ENCODE results near the gene SAE1. TPM values are rescaled to one million over a fixed set of nuclear protein-coding genes. Genes with fewer than 3 reads are reported as not detected.
"Not testable (repeated sequence)": the region's sequence is repeated elsewhere in the genome, so short reads cannot be mapped to it uniquely, and the experiment has no call there.

The SAE1 gene
- total RNA-seq, 1 donor from 2014 or later, result 49.9 TPM

DNA sequence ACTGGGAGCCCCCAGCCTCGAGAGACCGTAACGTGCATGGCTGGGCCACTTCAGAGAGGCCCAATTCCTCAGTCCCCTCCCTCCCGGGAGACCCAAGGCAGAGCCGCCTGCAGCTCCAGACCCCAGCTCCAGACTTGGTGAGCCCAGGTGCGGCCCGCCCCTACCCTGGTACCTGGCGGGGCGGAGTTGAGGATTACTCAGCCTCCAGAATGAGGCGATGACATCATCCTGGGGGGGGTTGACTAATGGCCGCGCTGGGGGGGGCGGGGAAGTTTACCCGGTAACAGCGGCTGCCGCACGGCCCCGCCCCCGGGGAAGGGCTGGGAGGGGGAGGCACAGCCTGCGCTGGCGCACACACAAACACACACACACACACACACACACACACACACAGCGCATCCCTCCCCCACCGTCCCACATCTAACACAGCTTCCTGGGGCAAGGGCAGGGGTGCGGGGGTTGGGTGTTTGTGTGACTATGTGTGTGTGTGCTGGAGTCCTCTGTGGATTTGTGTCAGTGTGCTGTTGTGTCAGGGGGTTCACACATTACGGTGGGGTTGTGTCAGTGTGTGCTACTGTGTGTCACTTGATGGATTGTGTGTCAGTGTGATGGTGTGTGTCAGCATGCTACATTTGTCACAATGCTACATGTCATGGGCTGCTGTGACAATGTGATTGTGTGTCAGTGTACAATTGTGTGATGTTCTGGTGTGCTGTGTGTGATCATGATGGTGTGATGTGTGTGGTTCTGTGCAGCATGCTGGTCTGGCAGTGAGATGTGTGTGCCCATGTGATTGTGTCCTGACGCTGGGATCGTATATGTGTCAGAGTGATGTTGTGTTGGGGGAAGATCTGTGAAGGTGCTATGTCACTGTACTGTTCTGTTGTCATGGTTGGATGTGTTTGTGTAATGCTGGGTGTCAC is 110.6 kb downstream of the SAE1 start:
- DNase-seq (peak; percentile 83), ATAC-seq (peak; percentile 76 to 77)
- intact Hi-C loops (cut with DNase I), result no loop called here
- Histone ChIP-seq H3K36me3 (no peaks in the 10 kb centered on the region), H3K4me3 (no peak overlapping the region), H3K27ac (no peak overlapping the region), H3K9me3 (no peaks in the 10 kb centered on the region), H3K4me1 (peaks cover 41% of the 10 kb centered on the region), H3K27me3 (ENCODE audit: low read depth) (peaks cover 14% of the 10 kb centered on the region)
- TF ChIP-seq, protein P1, sequence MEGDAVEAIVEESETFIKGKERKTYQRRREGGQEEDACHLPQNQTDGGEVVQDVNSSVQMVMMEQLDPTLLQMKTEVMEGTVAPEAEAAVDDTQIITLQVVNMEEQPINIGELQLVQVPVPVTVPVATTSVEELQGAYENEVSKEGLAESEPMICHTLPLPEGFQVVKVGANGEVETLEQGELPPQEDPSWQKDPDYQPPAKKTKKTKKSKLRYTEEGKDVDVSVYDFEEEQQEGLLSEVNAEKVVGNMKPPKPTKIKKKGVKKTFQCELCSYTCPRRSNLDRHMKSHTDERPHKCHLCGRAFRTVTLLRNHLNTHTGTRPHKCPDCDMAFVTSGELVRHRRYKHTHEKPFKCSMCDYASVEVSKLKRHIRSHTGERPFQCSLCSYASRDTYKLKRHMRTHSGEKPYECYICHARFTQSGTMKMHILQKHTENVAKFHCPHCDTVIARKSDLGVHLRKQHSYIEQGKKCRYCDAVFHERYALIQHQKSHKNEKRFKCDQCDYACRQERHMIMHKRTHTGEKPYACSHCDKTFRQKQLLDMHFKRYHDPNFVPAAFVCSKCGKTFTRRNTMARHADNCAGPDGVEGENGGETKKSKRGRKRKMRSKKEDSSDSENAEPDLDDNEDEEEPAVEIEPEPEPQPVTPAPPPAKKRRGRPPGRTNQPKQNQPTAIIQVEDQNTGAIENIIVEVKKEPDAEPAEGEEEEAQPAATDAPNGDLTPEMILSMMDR (IDR thresholded peaks at IDR 0.05), result no peak

DNA sequence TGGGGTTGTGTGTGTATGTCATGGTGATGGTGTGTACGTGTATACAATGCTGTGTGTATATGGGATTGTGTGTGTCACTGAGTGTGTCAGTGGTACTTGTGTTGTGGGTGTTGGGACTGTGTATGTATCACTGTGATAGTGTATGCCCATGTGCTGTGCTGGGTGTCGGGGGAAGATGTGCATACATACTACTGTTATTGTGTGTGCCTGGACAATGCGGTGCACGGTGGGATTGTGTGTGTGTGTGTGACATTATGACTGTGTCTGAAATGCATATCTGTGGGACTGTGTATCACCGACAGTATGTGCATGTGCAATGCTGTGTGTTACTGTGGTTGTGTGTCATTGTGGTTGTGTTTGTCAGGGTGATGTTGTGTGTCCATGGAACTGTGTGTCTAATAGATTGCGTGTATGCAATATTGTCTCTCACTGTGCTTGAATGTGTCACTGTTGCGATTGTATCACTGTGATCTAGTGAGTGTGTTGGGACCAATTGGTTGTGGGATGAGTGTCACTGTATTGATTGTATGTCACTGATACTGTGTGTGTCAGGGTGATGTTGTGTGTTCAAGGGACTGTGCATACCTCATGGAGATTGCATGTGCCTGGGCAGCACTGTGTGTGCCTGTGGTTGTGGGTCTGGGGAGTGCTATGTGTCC is 111.4 kb downstream of the SAE1 start:
- Histone ChIP-seq H3K27me3 (ENCODE audit: low read depth) (peaks cover 14% of the 10 kb centered on the region), H3K9me3 (no peaks in the 10 kb centered on the region), H3K36me3 (no peaks in the 10 kb centered on the region), H3K27ac (no peak overlapping the region), H3K4me1 (peaks cover 41% of the 10 kb centered on the region), H3K4me3 (no peak overlapping the region)
- DNase-seq (no peak), ATAC-seq (no peak)
- TF ChIP-seq, protein P1 (IDR thresholded peaks at IDR 0.05), result no peak
- intact Hi-C loops (cut with DNase I), result no loop called here

DNA sequence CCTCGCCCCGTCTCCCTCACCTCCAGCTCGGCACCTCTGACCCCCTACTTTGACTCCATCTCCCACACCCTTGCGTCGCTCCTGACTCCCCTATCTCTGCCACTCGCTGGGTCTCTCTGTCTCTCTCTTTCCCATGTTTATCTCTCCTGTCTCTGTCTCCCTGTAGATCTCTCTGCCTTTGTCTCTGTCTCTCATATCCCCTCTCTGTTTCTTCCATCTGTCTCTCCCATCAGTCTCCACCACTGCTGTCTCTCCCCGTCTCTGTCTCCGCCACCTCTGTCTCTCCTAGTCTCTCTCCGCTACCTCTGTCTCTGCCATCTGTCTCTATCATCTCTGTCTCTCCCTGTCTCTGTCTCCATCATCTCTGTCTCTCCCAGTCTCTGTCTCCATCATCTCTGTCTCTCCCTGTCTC is 112.7 kb downstream of the SAE1 start:
- Histone ChIP-seq H3K27ac (peak overlapping the region; percentile 36), H3K9me3 (no peaks in the 10 kb centered on the region), H3K4me1 (peaks cover 49% of the 10 kb centered on the region), H3K36me3 (no peaks in the 10 kb centered on the region), H3K4me3 (peak overlapping the region; percentile 40), H3K27me3 (ENCODE audit: low read depth) (peaks cover 14% of the 10 kb centered on the region)
- TF ChIP-seq, protein P1 (IDR thresholded peaks at IDR 0.05), result no peak
- ATAC-seq, result no peak
- intact Hi-C loops (cut with DNase I), result no loop called here
- DNase-seq, result no peak

DNA sequence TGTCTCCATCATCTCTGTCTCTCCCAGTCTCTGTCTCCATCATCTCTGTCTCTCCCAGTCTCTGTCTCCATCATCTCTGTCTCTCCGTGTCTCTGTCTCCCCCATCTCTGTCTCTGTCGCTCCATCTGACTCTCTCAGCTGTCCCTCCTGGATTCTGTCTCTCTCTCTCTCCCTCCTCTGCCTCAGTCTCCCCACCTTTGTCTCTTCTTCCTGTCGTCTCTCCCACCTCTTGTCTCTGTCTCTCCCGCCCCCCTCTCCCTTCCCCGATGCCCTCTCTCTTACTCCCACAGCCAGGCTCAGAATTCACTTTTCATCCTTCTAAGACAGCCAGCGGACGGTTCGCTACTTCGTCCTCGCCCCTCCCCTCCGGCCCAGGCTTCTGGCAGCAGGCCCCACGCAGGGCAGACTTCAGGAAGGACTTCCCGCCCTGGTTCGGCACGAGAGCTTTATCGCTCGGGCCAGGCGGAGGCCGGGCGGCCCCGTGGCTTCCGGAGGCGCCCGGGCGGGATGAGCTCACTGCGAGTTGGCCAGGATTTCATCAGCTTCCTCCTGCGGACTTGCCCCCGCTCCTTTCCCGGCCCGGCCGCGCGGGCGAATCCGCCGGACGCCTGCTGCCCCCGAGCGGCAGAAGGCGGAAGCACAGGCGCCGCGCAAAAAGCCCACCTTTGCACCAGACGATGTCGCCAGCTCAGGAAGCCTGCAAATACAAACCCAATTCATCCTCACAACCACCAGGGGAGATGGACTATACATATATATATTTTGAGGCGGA is 113.3 kb downstream of the SAE1 start:
- H3K27ac ChIP-seq, result peak overlapping the region; percentile 61
- H3K27me3 ChIP-seq (ENCODE audit: low read depth), result peaks cover 14% of the 10 kb centered on the region
- no peaks in the 10 kb centered on the region for H3K9me3 ChIP-seq
- intact Hi-C loops (cut with DNase I), result no loop called here
- TF ChIP-seq, protein P1 (IDR thresholded peaks at IDR 0.05), result peak; percentile 99
- DNase-seq (peak; percentile 94), ATAC-seq (peak; percentile 92 to 93)
- H3K4me3 ChIP-seq, result peak overlapping the region; percentile 40
- H3K36me3 ChIP-seq, result no peaks in the 10 kb centered on the region
- peaks cover 49% of the 10 kb centered on the region for H3K4me1 ChIP-seq

DNA sequence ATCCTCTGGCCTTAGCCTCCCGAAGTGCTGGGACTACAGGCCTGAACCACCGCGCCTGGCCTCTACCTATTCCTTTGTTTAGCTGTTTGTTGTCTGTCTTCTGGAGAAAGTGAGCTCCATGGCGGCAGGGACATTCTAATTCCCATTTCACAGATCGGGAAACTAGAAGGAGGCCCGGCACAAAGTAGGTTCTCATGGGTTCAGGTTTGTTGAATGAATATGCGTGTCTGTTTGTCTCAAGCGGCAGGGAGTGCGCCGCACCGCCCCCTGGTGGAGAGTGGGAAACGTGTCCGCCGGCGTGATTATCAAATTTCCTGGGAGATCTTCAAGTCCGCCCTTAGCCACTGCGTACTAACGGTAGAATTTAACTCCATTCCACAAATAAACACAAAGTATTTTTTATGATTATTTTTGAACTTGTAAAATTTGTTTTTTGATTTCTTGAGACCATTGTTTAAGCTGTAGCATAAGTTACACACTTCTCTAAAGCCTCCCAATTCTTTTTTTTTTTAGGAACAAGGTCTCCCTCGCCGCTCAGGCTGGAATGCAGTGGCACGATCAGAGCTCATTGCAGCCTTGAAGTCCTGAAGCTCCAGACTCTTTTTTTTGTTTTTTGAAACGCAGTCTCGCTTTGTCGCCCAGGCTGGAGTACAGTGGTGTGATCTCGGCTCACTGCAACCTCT is 116.8 kb downstream of the SAE1 start:
- DNase-seq, result peak; percentile 87
- Histone ChIP-seq H3K27me3 (ENCODE audit: low read depth) (no peaks in the 10 kb centered on the region), H3K4me1 (peaks cover 30% of the 10 kb centered on the region), H3K4me3 (no peak overlapping the region), H3K9me3 (no peaks in the 10 kb centered on the region), H3K27ac (no peak overlapping the region), H3K36me3 (no peaks in the 10 kb centered on the region)
- intact Hi-C loops (cut with DNase I), result no loop called here
- TF ChIP-seq, protein P1 (IDR thresholded peaks at IDR 0.05), result peak; percentile 94
- peak; percentile 25 to 53 for ATAC-seq

DNA sequence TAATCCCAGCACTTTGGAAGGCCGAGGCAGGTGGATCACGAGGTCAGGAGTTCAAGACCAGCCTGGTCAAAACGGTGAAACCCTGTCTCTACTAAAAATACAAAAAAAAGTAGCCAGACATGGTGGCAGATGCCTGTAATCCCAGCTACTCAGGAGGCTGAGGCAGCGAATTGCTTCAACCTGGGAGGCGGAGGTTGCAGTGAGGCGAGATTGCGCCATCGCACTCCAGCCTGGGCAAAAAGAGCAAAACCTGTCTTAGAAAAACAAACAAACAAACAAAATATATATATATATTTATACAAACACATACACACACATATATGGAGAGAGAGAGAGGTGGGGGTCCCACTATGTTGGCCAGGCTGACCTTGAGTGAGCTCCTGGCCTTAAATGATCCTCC is 122.4 kb downstream of the SAE1 start:
- ATAC-seq; H3K9me3 ChIP-seq; H3K27ac ChIP-seq; H3K27me3 ChIP-seq (ENCODE audit: low read depth); H3K36me3 ChIP-seq; DNase-seq; H3K4me3 ChIP-seq; intact Hi-C loops (cut with DNase I): not testable (repeated sequence)
- H3K4me1 ChIP-seq, result peaks cover 12% of the 10 kb centered on the region

Data from lower lobe of right lung (tissue), 2 donors.